Measurements from ENCODE around the gene PSMC5. TPM values are rescaled to one million over a fixed set of nuclear protein-coding genes. Genes with fewer than 3 reads are reported as not detected.
A peak's percentile ranks its signal among the peaks of the same experiment; 100 is the strongest.

The PSMC5 gene
- total RNA-seq, 1 experiment from 2014 or later, result 183 TPM

DNA sequence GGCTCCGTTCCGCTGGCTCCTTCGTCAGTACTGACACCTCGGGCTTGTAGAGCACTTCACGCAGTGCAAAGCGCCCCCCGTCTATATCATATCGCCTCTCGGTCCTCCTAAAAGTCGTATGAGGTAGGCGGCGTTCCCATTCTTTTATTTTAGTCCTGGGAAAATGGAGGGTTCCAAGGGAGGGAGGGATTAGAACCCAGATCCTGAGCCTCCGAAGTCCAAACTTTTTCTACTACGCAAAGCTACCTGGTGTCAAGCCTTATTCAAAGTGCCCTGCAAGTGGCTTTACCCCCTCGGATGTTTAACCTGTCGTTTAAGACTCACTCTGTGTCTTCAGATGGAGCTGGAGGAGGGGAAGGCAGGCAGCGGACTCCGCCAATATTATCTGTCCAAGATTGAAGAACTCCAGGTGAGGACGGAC lies 580 bp downstream of the PSMC5 start:
- Mint-ChIP-seq H3K36me3 (ENCODE audit: insufficient read depth in 1 of 3, low read depth in 3 of 3) (peaks cover 70 to 96% (median 75%) of the 10 kb centered on the region in 3 experiments), H3K27ac (peak overlapping the region; percentile 100), H3K9me3 (no peaks in the 10 kb centered on the region; a peak in 1 of 5 replicates), H3K4me3 (peak overlapping the region; percentile 99 to 100), H3K27me3 (ENCODE audit: low read depth) (no peaks in the 10 kb centered on the region; the same call in 1 of the 2 replicates), H3K4me1 (peaks cover 12 to 16% of the 10 kb centered on the region in 2 experiments)
- Histone ChIP-seq H2AK5ac (ENCODE audit: insufficient read length, low read length) (no peak overlapping the region), H3K56ac (ENCODE audit: insufficient read length, low read depth, low read length) (no peak overlapping the region), H3T11ph (ENCODE audit: low read length) (no peak overlapping the region), H2BK12ac (ENCODE audit: insufficient read length, low read depth, low read length) (no peak overlapping the region), H2BK20ac (ENCODE audit: low read depth, low read length, poor library complexity, severe bottlenecking) (no peak overlapping the region), H4K5ac (ENCODE audit: insufficient read length, low read depth, low read length) (no peak overlapping the region), H4K8ac (replicated peaks; ENCODE audit: insufficient read length, low read depth, low read length) (no peak overlapping the region), H2AFZ (ENCODE audit: low read length) (no peak overlapping the region), H3K4me1 (ENCODE audit: insufficient read depth, low read length) (no peaks in the 10 kb centered on the region), H3K9me3 (ENCODE audit: control insufficient read depth, low read depth, low read length) (no peaks in the 10 kb centered on the region), H3K27ac (ENCODE audit: insufficient read length, low read depth, low read length) (no peak overlapping the region), H3K14ac (ENCODE audit: insufficient read depth, low read length) (peak overlapping the region; percentile 90), H3K18ac (ENCODE audit: insufficient read length, low read depth, low read length) (peak overlapping the region; percentile 74), H4K20me1 (ENCODE audit: control insufficient read depth, insufficient read depth, insufficient read length) (no peaks in the 10 kb centered on the region), H2BK5ac (ENCODE audit: insufficient read length, low read length) (no peak overlapping the region), H2BK120ac (ENCODE audit: low read depth, low read length, poor library complexity, severe bottlenecking) (no peak overlapping the region), H3K23me2 (ENCODE audit: insufficient read length, low read depth, low read length, poor library complexity, severe bottlenecking) (peaks cover 6% of the 10 kb centered on the region), H3K23ac (ENCODE audit: insufficient read length, low read depth, low read length) (no peak overlapping the region), H3K4me2 (ENCODE audit: insufficient read depth, insufficient read length, low read length) (peak overlapping the region; percentile 69), H3K27me3 (ENCODE audit: insufficient read depth, low read length) (no peaks in the 10 kb centered on the region), H4K91ac (ENCODE audit: insufficient read length, low read depth, low read length) (no peak overlapping the region), H3K4ac (ENCODE audit: low read depth, low read length) (no peak overlapping the region), H3K79me1 (ENCODE audit: insufficient read depth, low read depth, low read length, poor library complexity, severe bottlenecking) (peaks cover 3% of the 10 kb centered on the region), H2BK15ac (ENCODE audit: low read depth, low read length) (no peak overlapping the region), H3K79me2 (ENCODE audit: insufficient read depth, low read length) (peaks cover 8% of the 10 kb centered on the region; the same call in 1 of the 2 replicates), H3K9ac (ENCODE audit: extremely low read depth, insufficient read length, low read length) (peak overlapping the region; percentile 94)
- no peak for DNase-seq
- no CpG with 5 or more reads among the region's 19 CpGs for WGBS (ENCODE audit: extremely low coverage, insufficient read length, low lambda C conversion rate)
- TF ChIP-seq, protein P1, sequence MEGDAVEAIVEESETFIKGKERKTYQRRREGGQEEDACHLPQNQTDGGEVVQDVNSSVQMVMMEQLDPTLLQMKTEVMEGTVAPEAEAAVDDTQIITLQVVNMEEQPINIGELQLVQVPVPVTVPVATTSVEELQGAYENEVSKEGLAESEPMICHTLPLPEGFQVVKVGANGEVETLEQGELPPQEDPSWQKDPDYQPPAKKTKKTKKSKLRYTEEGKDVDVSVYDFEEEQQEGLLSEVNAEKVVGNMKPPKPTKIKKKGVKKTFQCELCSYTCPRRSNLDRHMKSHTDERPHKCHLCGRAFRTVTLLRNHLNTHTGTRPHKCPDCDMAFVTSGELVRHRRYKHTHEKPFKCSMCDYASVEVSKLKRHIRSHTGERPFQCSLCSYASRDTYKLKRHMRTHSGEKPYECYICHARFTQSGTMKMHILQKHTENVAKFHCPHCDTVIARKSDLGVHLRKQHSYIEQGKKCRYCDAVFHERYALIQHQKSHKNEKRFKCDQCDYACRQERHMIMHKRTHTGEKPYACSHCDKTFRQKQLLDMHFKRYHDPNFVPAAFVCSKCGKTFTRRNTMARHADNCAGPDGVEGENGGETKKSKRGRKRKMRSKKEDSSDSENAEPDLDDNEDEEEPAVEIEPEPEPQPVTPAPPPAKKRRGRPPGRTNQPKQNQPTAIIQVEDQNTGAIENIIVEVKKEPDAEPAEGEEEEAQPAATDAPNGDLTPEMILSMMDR (conservative IDR thresholded peaks at IDR 0.05), result no peak; the same call in 2 of the 3 replicates

Data from H9 (cell line).